ENCODE results near the gene LEUTX.

- TF ChIP-seq CTCF (IDR thresholded peaks at IDR 0.05; ENCODE audit: low read depth, low read length, poor library complexity, severe bottlenecking), result no peak
- TF ChIP-seq EZH2phosphoT487 (IDR thresholded peaks at IDR 0.05; ENCODE audit: borderline replicate concordance, low read length), result no peak
Measured at GRCh38 chr19:39828015-39828653, 49.5 kb downstream of the LEUTX start.

All from DOHH2 (cell line).